GM23338 (cell line): ENCODE measurements around the gene DGKD. TPM values are rescaled to one million over a fixed set of nuclear protein-coding genes. Genes with fewer than 3 reads are reported as not detected.

Experiments used
- ATAC-seq: fragments of 200-7000 bp; cut with Tn5 transposase; 3 replicates; pipeline ENCODE4 v1.9.1; 2020
- DNase-seq: peaks from one replicate; pipeline ENCODE4 v3.0.0-alpha.2; 2015; ENCODE audit warnings: low spot score
- H2AFZ ChIP-seq: fragments of 200-600 bp; sonication (generic); 2 replicates; pipeline ENCODE4 v1.8.0; 2016; ENCODE audit warnings: antibody characterized with exemption, mild to moderate bottlenecking, moderate library complexity
- H3F3A ChIP-seq: fragments of 200-600 bp; sonication (generic); replicated peaks from 2 replicates; pipeline ENCODE4 v1.8.0; 2017; ENCODE audit warnings: antibody characterized with exemption, mixed run types, low read depth
- H3K27ac ChIP-seq: fragments of 200-600 bp; sonication (generic); 2 replicates; pipeline ENCODE4 v1.6.1; 2016; ENCODE audit warnings: low read depth
- H3K27me3 ChIP-seq: fragments of 200-600 bp; sonication (generic); 2 replicates; pipeline ENCODE4 v1.8.0; 2016; ENCODE audit warnings: mild to moderate bottlenecking, mixed run types, moderate library complexity; ENCODE audit not compliant: insufficient read depth
- H3K36me3 ChIP-seq: fragments of 200-600 bp; sonication (generic); 2 replicates; pipeline ENCODE4 v1.8.0; 2016; ENCODE audit warnings: mild to moderate bottlenecking; ENCODE audit not compliant: insufficient read depth
- H3K4me1 ChIP-seq: fragments of 200-600 bp; sonication (generic); 2 replicates; pipeline ENCODE4 v1.8.0; 2016; ENCODE audit warnings: mild to moderate bottlenecking, moderate library complexity; ENCODE audit not compliant: insufficient read depth
- H3K4me2 ChIP-seq: fragments of 200-600 bp; sonication (generic); 2 replicates; pipeline ENCODE4 v1.7.1; 2017; ENCODE audit warnings: mixed run types
- H3K4me3 ChIP-seq: fragments of 200-600 bp; sonication (generic); 2 replicates; pipeline ENCODE4 v1.6.1; 2016; ENCODE audit warnings: mixed run types
- H3K79me2 ChIP-seq: fragments of 200-600 bp; sonication (generic); replicated peaks from 2 replicates; pipeline ENCODE4 v1.8.0; 2017; ENCODE audit warnings: mild to moderate bottlenecking; ENCODE audit not compliant: insufficient read depth
- H3K9me2 ChIP-seq: fragments of 200-600 bp; sonication (generic); 2 replicates; pipeline ENCODE4 v1.8.0; 2017; ENCODE audit not compliant: insufficient read depth
- H4K20me1 ChIP-seq: fragments of 200-600 bp; sonication (generic); replicated peaks from 2 replicates; pipeline ENCODE4 v1.8.0; 2017; ENCODE audit warnings: mild to moderate bottlenecking; ENCODE audit not compliant: insufficient read depth
- H3K27ac Mint-ChIP-seq: 2 replicates; pipeline ENCODE4 v1.8.0; 2020; ENCODE audit warnings: inconsistent platforms, mild to moderate bottlenecking, moderate library complexity, mixed read lengths
- H3K27me3 Mint-ChIP-seq: 3 replicates; pipeline ENCODE4 v1.8.0; 2022; ENCODE audit warnings: low read depth, mild to moderate bottlenecking, moderate library complexity, mixed read lengths, inconsistent platforms; ENCODE audit not compliant: insufficient read depth, poor library complexity
- H3K36me3 Mint-ChIP-seq: 3 replicates; pipeline ENCODE4 v1.8.0; 2021; ENCODE audit warnings: low read depth, mild to moderate bottlenecking, inconsistent platforms, moderate library complexity, mixed read lengths
- H3K4me1 Mint-ChIP-seq: 3 replicates; pipeline ENCODE4 v1.8.0; 2020; ENCODE audit warnings: mild to moderate bottlenecking, inconsistent platforms, mixed read lengths
- H3K4me3 Mint-ChIP-seq: 3 replicates; pipeline ENCODE4 v1.8.0; 2021; ENCODE audit warnings: moderate library complexity, mild to moderate bottlenecking, inconsistent platforms, mixed read lengths
- H3K9me3 Mint-ChIP-seq: 3 replicates; pipeline ENCODE4 v1.8.0; 2020; ENCODE audit warnings: moderate library complexity, mild to moderate bottlenecking, inconsistent platforms, mixed read lengths
- EZH2phosphoT487 ChIP-seq: fragments of 200-600 bp; sonication (generic); IDR thresholded peaks from one replicate; pipeline ENCODE4 v1.8.1; 2018; ENCODE audit warnings: antibody characterized with exemption; ENCODE audit not compliant: unreplicated experiment
- JUNB ChIP-seq: IDR thresholded peaks from one replicate; pipeline ENCODE4 v1.6.1; 2016; ENCODE audit warnings: antibody characterized with exemption; ENCODE audit not compliant: unreplicated experiment
- NANOG ChIP-seq: IDR thresholded peaks from 2 replicates; pipeline ENCODE4 v1.6.1; 2016; ENCODE audit warnings: antibody characterized with exemption, borderline replicate concordance
- REST ChIP-seq: IDR thresholded peaks from one replicate; pipeline ENCODE4 v1.6.1; 2018; ENCODE audit warnings: antibody characterized with exemption; ENCODE audit not compliant: unreplicated experiment
- STAT1 ChIP-seq: IDR thresholded peaks from one replicate; pipeline ENCODE4 v1.6.1; 2016; ENCODE audit warnings: antibody characterized with exemption; ENCODE audit not compliant: unreplicated experiment
- ZNF114 ChIP-seq: fragments of 250-450 bp; sonication (Bioruptor Pico); IDR thresholded peaks from 2 replicates; pipeline ENCODE4 v1.5.0; 2020; ENCODE audit warnings: mild to moderate bottlenecking, moderate library complexity
- ZNF331 ChIP-seq: fragments of 250-450 bp; sonication (Bioruptor Pico); IDR thresholded peaks from 2 replicates; pipeline ENCODE4 v1.5.0; 2020; ENCODE audit warnings: low read depth, mild to moderate bottlenecking, moderate library complexity
- polyA plus RNA-seq: library from polyadenylated mRNA; unstranded; fragments of >200 nt; fragmentation: Nextera tagmentation; extraction: Ambion mirVana; gene quantifications from 2 replicates; pipeline ENCODE4 v1.2.1, GENCODE V29; 2016
- total RNA-seq: library from RNA; depleted of rRNA; stranded (reverse); fragments of >200 nt; shearing (Covaris generic); gene quantifications from 2 replicates; pipeline ENCODE4 v1.2.3, GENCODE V29; 2014
- TF ChIP-seq, protein P1 (sequence below), 2 experiments: fragments of 200-600 bp in 1 of 2; sonication (generic) in 1 of 2; conservative IDR thresholded peaks; 2 replicates each; pipeline versions ENCODE4 v1.5.1 to v1.6.1; 2016 to 2017; ENCODE audit warnings: antibody characterized with exemption in 2 of 2, low read depth in 2 of 2, mild to moderate bottlenecking in 2 of 2, moderate library complexity in 1 of 2

DGKD gene
- total and polyA plus RNA-seq, 2 experiments from 2014 or later: 11.1 to 23.4 TPM

GRCh38 chr2:233447506-233448219 lies 93.4 kb downstream of the DGKD start (continued):
- no peak for TF ChIP-seq REST
- TF ChIP-seq JUNB: no peak
- TF ChIP-seq EZH2phosphoT487: no peak

DNA sequence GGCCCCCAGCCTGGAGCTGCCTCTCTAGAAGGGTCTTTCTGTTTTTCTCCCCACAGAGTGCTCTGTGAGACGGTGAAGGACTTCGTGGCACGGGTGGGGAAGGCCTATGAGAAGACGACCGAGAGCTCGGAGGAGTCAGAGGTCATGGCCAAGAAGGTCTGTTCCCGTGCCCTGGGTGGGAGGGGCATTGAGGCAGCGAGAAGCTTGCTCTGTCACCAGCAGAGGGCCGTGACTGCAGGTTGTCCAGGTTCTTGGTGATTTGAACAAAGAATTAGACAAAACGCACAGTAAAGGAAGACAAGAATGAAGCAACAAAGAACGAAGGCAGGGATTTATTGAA lies 93.9 kb downstream of the DGKD start:
- Histone ChIP-seq H2AFZ (no peak overlapping the region), H3K4me1 (no peaks in the 10 kb centered on the region), H4K20me1 (no peaks in the 10 kb centered on the region), H3K4me2 (no peak overlapping the region), H3K79me2 (no peaks in the 10 kb centered on the region), H3K27ac (no peak overlapping the region), H3K27me3 (no peaks in the 10 kb centered on the region), H3K4me3 (no peak overlapping the region), H3K9me2 (no peaks in the 10 kb centered on the region), H3F3A (no peaks in the 10 kb centered on the region), H3K36me3 (no peaks in the 10 kb centered on the region)
- DNase-seq (peak; percentile 62), ATAC-seq (peak; percentile 59)
- H3K4me3 Mint-ChIP-seq: no peak overlapping the region
- peaks cover 2% of the 10 kb centered on the region; the same call in 1 of the 3 replicates for H3K9me3 Mint-ChIP-seq
- peaks cover 13% of the 10 kb centered on the region for H3K27me3 Mint-ChIP-seq
- peak overlapping the region; percentile 67 for H3K27ac Mint-ChIP-seq
- H3K36me3 Mint-ChIP-seq: peaks cover 20% of the 10 kb centered on the region
- peaks cover 9% of the 10 kb centered on the region for H3K4me1 Mint-ChIP-seq
- TF ChIP-seq, protein P1, sequence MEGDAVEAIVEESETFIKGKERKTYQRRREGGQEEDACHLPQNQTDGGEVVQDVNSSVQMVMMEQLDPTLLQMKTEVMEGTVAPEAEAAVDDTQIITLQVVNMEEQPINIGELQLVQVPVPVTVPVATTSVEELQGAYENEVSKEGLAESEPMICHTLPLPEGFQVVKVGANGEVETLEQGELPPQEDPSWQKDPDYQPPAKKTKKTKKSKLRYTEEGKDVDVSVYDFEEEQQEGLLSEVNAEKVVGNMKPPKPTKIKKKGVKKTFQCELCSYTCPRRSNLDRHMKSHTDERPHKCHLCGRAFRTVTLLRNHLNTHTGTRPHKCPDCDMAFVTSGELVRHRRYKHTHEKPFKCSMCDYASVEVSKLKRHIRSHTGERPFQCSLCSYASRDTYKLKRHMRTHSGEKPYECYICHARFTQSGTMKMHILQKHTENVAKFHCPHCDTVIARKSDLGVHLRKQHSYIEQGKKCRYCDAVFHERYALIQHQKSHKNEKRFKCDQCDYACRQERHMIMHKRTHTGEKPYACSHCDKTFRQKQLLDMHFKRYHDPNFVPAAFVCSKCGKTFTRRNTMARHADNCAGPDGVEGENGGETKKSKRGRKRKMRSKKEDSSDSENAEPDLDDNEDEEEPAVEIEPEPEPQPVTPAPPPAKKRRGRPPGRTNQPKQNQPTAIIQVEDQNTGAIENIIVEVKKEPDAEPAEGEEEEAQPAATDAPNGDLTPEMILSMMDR (conservative IDR thresholded peaks at IDR 0.05; ENCODE audit: low read depth in 2 of 2): peak; percentile 47 to 54
- TF ChIP-seq ZNF114: no peak

- Histone ChIP-seq H3K9me2 (no peaks in the 10 kb centered on the region), H3K27me3 (no peaks in the 10 kb centered on the region), H3F3A (no peaks in the 10 kb centered on the region), H3K4me3 (no peak overlapping the region), H3K36me3 (no peaks in the 10 kb centered on the region), H3K4me1 (no peaks in the 10 kb centered on the region), H3K79me2 (no peaks in the 10 kb centered on the region), H3K27ac (no peak overlapping the region), H2AFZ (no peak overlapping the region), H4K20me1 (no peaks in the 10 kb centered on the region), H3K4me2 (no peak overlapping the region)
- peaks cover 20% of the 10 kb centered on the region for H3K36me3 Mint-ChIP-seq
- H3K27ac Mint-ChIP-seq: peak overlapping the region; percentile 43; the same call in 1 of the 2 replicates
- H3K4me1 Mint-ChIP-seq: peaks cover 9% of the 10 kb centered on the region
- peaks cover 2% of the 10 kb centered on the region; the same call in 1 of the 3 replicates for H3K9me3 Mint-ChIP-seq
- no peak; the same call in 1 of the 3 replicates for ATAC-seq
- DNase-seq: no peak
- peaks cover 13% of the 10 kb centered on the region for H3K27me3 Mint-ChIP-seq
- H3K4me3 Mint-ChIP-seq: no peak overlapping the region
- TF ChIP-seq NANOG: no peak
- TF ChIP-seq STAT1: no peak
- no peak for TF ChIP-seq ZNF331 (CRISPR knock-in tag)
Observed at GRCh38 chr2:233448575-233448974, 94.3 kb downstream of the DGKD start.
